Neural cell (in vitro differentiated cells): ENCODE measurements around the gene UBC. TPM values are rescaled to one million over a fixed set of nuclear protein-coding genes. Genes with fewer than 3 reads are reported as not detected.

ENCODE experiments used
- H2AFZ ChIP-seq: fragments of 200-600, 300-800 bp; sonication (generic), shearing (Covaris generic); 2 replicates; pipeline ENCODE4 v1.6.0; 2014; ENCODE audit warnings: low read depth, mild to moderate bottlenecking, antibody characterized with exemption, low read length, moderate library complexity
- H3F3A ChIP-seq: fragments of 200-600 bp; shearing (Covaris generic); 2 replicates; pipeline ENCODE4 v1.6.1; 2016; ENCODE audit warnings: mild to moderate bottlenecking, moderate library complexity, mixed read lengths, antibody characterized with exemption, low read length; ENCODE audit not compliant: insufficient read depth, poor library complexity, severe bottlenecking
- H3K27ac ChIP-seq: fragments of 200-600, 300-800 bp; sonication (generic), shearing (Covaris generic); 2 replicates; pipeline ENCODE4 v1.5.1; 2014; ENCODE audit warnings: mild to moderate bottlenecking, low read length, moderate library complexity
- H3K27me3 ChIP-seq: fragments of 300-800, 200-600 bp; sonication (generic), shearing (Covaris generic); 2 replicates; pipeline ENCODE4 v1.6.0; 2014; ENCODE audit warnings: mild to moderate bottlenecking, low read depth, low read length, moderate library complexity; ENCODE audit not compliant: insufficient read depth
- H3K36me3 ChIP-seq: fragments of 300-800, 200-600 bp; sonication (generic), shearing (Covaris generic); 2 replicates; pipeline ENCODE4 v1.5.1; 2014; ENCODE audit warnings: mild to moderate bottlenecking, antibody characterized with exemption, low read length, moderate library complexity; ENCODE audit not compliant: insufficient read depth
- H3K4me2 ChIP-seq: fragments of 300-800, 200-600 bp; sonication (generic), shearing (Covaris generic); 2 replicates; pipeline ENCODE4 v1.6.0; 2014; ENCODE audit warnings: mild to moderate bottlenecking, low read length
- H3K4me3 ChIP-seq: fragments of 300-800, 200-600 bp; sonication (generic), shearing (Covaris generic); 2 replicates; pipeline ENCODE4 v1.5.1; 2014; ENCODE audit warnings: mild to moderate bottlenecking, low read length, moderate library complexity
- H3K79me2 ChIP-seq: fragments of 200-600 bp; shearing (Covaris generic); replicated peaks from 2 replicates; pipeline ENCODE4 v1.6.0; 2014; ENCODE audit warnings: mild to moderate bottlenecking, low read length, moderate library complexity; ENCODE audit not compliant: insufficient read depth
- H3K9ac ChIP-seq: fragments of 300-800, 200-600 bp; sonication (generic), shearing (Covaris generic); 2 replicates; pipeline ENCODE4 v1.6.1; 2016; ENCODE audit warnings: mild to moderate bottlenecking, low read length, mixed read lengths
- H3K9me2 ChIP-seq: fragments of 200-600 bp; shearing (Covaris generic); 2 replicates; pipeline ENCODE4 v1.6.1; 2016; ENCODE audit warnings: mild to moderate bottlenecking, low read length, mixed read lengths; ENCODE audit not compliant: insufficient read depth
- H3K9me3 ChIP-seq: fragments of 200-600, 300-800 bp; sonication (generic), shearing (Covaris generic); 2 replicates; pipeline ENCODE4 v1.6.1; 2016; ENCODE audit warnings: mild to moderate bottlenecking, mixed run types, low read length, moderate library complexity, mixed read lengths
- H4K20me1 ChIP-seq: fragments of 200-600 bp; shearing (Covaris generic); 2 replicates; pipeline ENCODE4 v1.6.1; 2016; ENCODE audit warnings: mild to moderate bottlenecking, mixed run types; ENCODE audit not compliant: insufficient read depth
- EP300 ChIP-seq: fragments of 450-650 bp; conservative IDR thresholded peaks from 2 replicates; pipeline ENCODE4 v1.6.1; 2014; ENCODE audit warnings: antibody characterized with exemption, mild to moderate bottlenecking, moderate library complexity; ENCODE audit not compliant: poor library complexity, severe bottlenecking
- EZH2 ChIP-seq: fragments of 200-600, 300-800 bp; shearing (Covaris generic), sonication (generic); IDR thresholded peaks from 2 replicates; pipeline ENCODE4 v1.6.1; 2014; ENCODE audit warnings: antibody characterized with exemption, low read length, borderline replicate concordance, mild to moderate bottlenecking; ENCODE audit not compliant: insufficient read depth, poor library complexity, severe bottlenecking
- MXI1 ChIP-seq: fragments of 450-650 bp; conservative IDR thresholded peaks from 2 replicates; pipeline ENCODE4 v1.6.1; 2014; ENCODE audit warnings: antibody characterized with exemption, mild to moderate bottlenecking; ENCODE audit not compliant: poor library complexity, severe bottlenecking
- POLR2AphosphoS5 ChIP-seq: IDR thresholded peaks from 2 replicates; pipeline ENCODE4 v1.6.1; 2012
- RAD21 ChIP-seq: fragments of 450-650 bp; conservative IDR thresholded peaks from 2 replicates; pipeline ENCODE4 v1.6.1; 2014; ENCODE audit warnings: antibody characterized with exemption, mild to moderate bottlenecking, moderate library complexity
- REST ChIP-seq: IDR thresholded peaks from 2 replicates; pipeline ENCODE4 v1.6.1; 2012; ENCODE audit warnings: borderline replicate concordance
- SMC3 ChIP-seq: fragments of 450-650 bp; conservative IDR thresholded peaks from 2 replicates; pipeline ENCODE4 v1.6.1; 2014; ENCODE audit warnings: antibody characterized with exemption, mild to moderate bottlenecking, moderate library complexity; ENCODE audit not compliant: poor library complexity
- TAF1 ChIP-seq: IDR thresholded peaks from 2 replicates; pipeline ENCODE4 v1.6.1; 2012; ENCODE audit warnings: low read depth
- polyA plus RNA-seq: library from polyadenylated mRNA; depleted of rRNA; stranded (reverse); fragments of >200 nt; gene quantifications from 2 replicates; pipeline ENCODE4 v1.2.3, GENCODE V29; 2014
- TF ChIP-seq, protein P1 (sequence below): fragments of 450-650 bp; IDR thresholded peaks from 2 replicates; pipeline ENCODE4 v1.5.1; 2014; ENCODE audit warnings: antibody characterized with exemption, mild to moderate bottlenecking, moderate library complexity; ENCODE audit not compliant: poor library complexity, severe bottlenecking

Gene UBC
- polyA plus RNA-seq, 1 donor from 2014 or later = 1,177 TPM

GRCh38 chr12:124896461-124896860 lies 18.0 kb downstream of the UBC start:
- H3F3A ChIP-seq = no peaks in the 10 kb centered on the region
- H3K27me3 ChIP-seq = no peaks in the 10 kb centered on the region
- no peak overlapping the region for H3K9ac ChIP-seq
- H3K4me2 ChIP-seq = no peak overlapping the region
- H3K36me3 ChIP-seq = no peaks in the 10 kb centered on the region
- H3K4me3 ChIP-seq = no peak overlapping the region
- no peaks in the 10 kb centered on the region for H4K20me1 ChIP-seq
- H3K9me2 ChIP-seq = no peaks in the 10 kb centered on the region
- TF ChIP-seq EP300 (no peak), POLR2AphosphoS5 (no peak), MXI1 (no peak), TAF1 (no peak), SMC3 (no peak), EZH2 (no peak), REST (no peak), RAD21 (no peak)
- TF ChIP-seq, protein P1, sequence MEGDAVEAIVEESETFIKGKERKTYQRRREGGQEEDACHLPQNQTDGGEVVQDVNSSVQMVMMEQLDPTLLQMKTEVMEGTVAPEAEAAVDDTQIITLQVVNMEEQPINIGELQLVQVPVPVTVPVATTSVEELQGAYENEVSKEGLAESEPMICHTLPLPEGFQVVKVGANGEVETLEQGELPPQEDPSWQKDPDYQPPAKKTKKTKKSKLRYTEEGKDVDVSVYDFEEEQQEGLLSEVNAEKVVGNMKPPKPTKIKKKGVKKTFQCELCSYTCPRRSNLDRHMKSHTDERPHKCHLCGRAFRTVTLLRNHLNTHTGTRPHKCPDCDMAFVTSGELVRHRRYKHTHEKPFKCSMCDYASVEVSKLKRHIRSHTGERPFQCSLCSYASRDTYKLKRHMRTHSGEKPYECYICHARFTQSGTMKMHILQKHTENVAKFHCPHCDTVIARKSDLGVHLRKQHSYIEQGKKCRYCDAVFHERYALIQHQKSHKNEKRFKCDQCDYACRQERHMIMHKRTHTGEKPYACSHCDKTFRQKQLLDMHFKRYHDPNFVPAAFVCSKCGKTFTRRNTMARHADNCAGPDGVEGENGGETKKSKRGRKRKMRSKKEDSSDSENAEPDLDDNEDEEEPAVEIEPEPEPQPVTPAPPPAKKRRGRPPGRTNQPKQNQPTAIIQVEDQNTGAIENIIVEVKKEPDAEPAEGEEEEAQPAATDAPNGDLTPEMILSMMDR = no peak
- H3K27ac ChIP-seq = no peak overlapping the region
- no peaks in the 10 kb centered on the region for H3K9me3 ChIP-seq
- H3K79me2 ChIP-seq = no peaks in the 10 kb centered on the region
- H2AFZ ChIP-seq = no peak overlapping the region

GRCh38 chr12:124893792-124894516 lies 20.5 kb downstream of the UBC start:
- Histone ChIP-seq H3K9ac (no peak overlapping the region), H3F3A (no peaks in the 10 kb centered on the region), H3K27ac (no peak overlapping the region), H3K4me2 (no peak overlapping the region), H3K36me3 (no peaks in the 10 kb centered on the region), H3K9me3 (no peaks in the 10 kb centered on the region), H4K20me1 (no peaks in the 10 kb centered on the region), H3K4me3 (no peak overlapping the region), H3K79me2 (no peaks in the 10 kb centered on the region), H3K9me2 (no peaks in the 10 kb centered on the region), H2AFZ (no peak overlapping the region), H3K27me3 (no peaks in the 10 kb centered on the region)
- no peak for TF ChIP-seq POLR2AphosphoS5
- no peak for TF ChIP-seq EP300
- TF ChIP-seq EZH2 = no peak
- TF ChIP-seq TAF1 = no peak
- TF ChIP-seq MXI1 = no peak
- TF ChIP-seq RAD21 = no peak
- TF ChIP-seq, protein P1 = no peak
- no peak for TF ChIP-seq SMC3
- no peak for TF ChIP-seq REST
